Prostate gland (tissue), 2 donors: ENCODE measurements around the gene GNPTAB. TPM values are rescaled to one million over a fixed set of nuclear protein-coding genes. Genes with fewer than 3 reads are reported as not detected.

Experiments
- DNase-seq: peaks from one replicate; pipeline ENCODE4 v3.0.0-alpha.2; 2019; ENCODE audit warnings: low spot score
- H3K27ac ChIP-seq, 2 donors: fragments of 200-600 bp; sonication (generic); 2 replicates each; pipeline ENCODE4 v1.5.1; 2017 to 2019
- H3K27me3 ChIP-seq: fragments of 200-600 bp; sonication (generic); replicated peaks from 2 replicates; pipeline ENCODE4 v1.5.1; 2019; ENCODE audit not compliant: insufficient read depth
- H3K36me3 ChIP-seq, 2 donors: fragments of 200-600 bp; sonication (generic); 1 replicate in 1 of 2; 2 replicates in 1 of 2; pipeline versions ENCODE4 v1.5.1 to v1.8.1; 2017 to 2019
- H3K4me1 ChIP-seq: fragments of 200-600 bp; sonication (generic); replicated peaks from 2 replicates; pipeline ENCODE4 v1.5.1; 2019
- H3K4me3 ChIP-seq, 2 donors: fragments of 200-600 bp; sonication (generic); 2 replicates each; pipeline ENCODE4 v1.5.1; 2017 to 2019
- H3K9me3 ChIP-seq: fragments of 200-600 bp; sonication (generic); 2 replicates; pipeline ENCODE4 v1.5.1; 2017
- POLR2A ChIP-seq: fragments of 450-650 bp; IDR thresholded peaks from one replicate; pipeline ENCODE4 v1.6.1; 2016; ENCODE audit warnings: antibody characterized with exemption, mild to moderate bottlenecking
- POLR2AphosphoS5 ChIP-seq: sonication (generic); formaldehyde crosslinking; IDR thresholded peaks from one replicate; pipeline ENCODE4 v1.6.1; 2017; ENCODE audit warnings: antibody characterized with exemption
- WGBS: methylation state at CpG from one replicate; pipeline ENCODE4 v1.1.5; 2018; 5-methylcytosine and 5-hydroxymethylcytosine counted together
- intact Hi-C: fragments of 100-400 bp; cut with DNase I; formaldehyde crosslinking; loops from one replicate; pipeline ENCODE4 v1.14.2; 2022
- total RNA-seq, 2 donors: library from RNA; depleted of rRNA; stranded (reverse); fragments of >200 nt; gene quantifications; one replicate each; pipeline ENCODE4 v1.1.0, GENCODE V29; 2016
- TF ChIP-seq, protein P1 (sequence below), 4 experiments: fragments of 200-600 bp in 2 of 4; fragments of 450-650 bp in 2 of 4; sonication (generic) in 2 of 4; IDR thresholded peaks; 1 replicate in 3 of 4; 2 replicates in 1 of 4; pipeline ENCODE4 v1.5.1; 2016 to 2019; ENCODE audit warnings: antibody characterized with exemption in 4 of 4, mild to moderate bottlenecking in 2 of 4, moderate library complexity in 2 of 4

The GNPTAB gene
- total RNA-seq, 2 donors from 2014 or later = 49.9 to 52.7 TPM

DNA sequence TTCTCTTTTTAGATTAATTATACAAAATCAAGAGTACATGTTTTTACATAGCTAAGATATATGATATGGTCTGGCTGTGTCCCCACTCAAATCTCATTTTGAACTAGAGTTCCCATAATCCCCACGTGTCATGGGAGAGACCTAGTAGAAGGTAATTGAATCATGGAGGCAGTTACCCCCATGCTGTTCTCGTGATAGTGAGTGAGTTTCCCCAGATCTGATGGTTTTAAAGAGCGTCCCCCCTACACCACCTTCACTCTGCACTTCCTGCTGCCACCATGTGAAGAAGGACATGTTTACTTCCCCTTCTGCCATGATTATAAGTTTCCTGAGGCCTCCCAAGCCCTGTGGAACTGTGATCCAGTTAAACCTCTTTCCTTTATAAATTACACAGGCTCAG, 25.2 kb upstream of the GNPTAB start:
- intact Hi-C loops = no loop called here
- TF ChIP-seq, protein P1, sequence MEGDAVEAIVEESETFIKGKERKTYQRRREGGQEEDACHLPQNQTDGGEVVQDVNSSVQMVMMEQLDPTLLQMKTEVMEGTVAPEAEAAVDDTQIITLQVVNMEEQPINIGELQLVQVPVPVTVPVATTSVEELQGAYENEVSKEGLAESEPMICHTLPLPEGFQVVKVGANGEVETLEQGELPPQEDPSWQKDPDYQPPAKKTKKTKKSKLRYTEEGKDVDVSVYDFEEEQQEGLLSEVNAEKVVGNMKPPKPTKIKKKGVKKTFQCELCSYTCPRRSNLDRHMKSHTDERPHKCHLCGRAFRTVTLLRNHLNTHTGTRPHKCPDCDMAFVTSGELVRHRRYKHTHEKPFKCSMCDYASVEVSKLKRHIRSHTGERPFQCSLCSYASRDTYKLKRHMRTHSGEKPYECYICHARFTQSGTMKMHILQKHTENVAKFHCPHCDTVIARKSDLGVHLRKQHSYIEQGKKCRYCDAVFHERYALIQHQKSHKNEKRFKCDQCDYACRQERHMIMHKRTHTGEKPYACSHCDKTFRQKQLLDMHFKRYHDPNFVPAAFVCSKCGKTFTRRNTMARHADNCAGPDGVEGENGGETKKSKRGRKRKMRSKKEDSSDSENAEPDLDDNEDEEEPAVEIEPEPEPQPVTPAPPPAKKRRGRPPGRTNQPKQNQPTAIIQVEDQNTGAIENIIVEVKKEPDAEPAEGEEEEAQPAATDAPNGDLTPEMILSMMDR (IDR thresholded peaks at IDR 0.05) = no peak
- TF ChIP-seq POLR2AphosphoS5 (no peak), POLR2A (no peak)
- H3K36me3 ChIP-seq = no peaks in the 10 kb centered on the region
- 84% methylated on average over 3 of the region's 3 CpGs for WGBS
- H3K4me3 ChIP-seq = no peak overlapping the region
- no peak for DNase-seq
- H3K4me1 ChIP-seq = no peaks in the 10 kb centered on the region
- no peaks in the 10 kb centered on the region for H3K27me3 ChIP-seq
- no peak overlapping the region for H3K27ac ChIP-seq
- no peaks in the 10 kb centered on the region for H3K9me3 ChIP-seq

DNA sequence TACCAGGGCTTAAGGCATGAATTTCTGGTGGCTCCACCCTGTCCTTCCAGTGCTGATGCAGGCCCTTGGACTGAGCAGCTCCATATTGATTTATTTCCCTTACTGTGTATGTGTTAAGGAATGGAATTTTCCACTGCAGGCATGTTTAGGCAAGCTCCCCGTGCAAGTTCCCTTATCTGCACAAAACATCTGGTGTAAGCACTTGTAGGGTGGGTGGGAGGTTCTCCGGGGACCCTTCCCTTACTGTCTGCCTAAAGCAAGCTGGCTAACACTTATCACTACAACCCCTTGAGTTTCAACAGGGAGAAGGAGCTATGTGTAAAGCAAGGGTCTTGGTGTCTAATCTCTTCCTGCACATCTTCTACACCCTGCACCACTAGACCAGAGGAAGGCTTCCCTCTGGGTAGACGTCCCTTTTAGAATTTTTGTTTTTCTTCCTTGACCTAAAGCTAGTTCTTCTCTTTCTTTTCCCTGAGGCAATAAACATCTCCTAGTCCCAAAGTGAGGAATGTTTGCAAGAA, 24.7 kb upstream of the GNPTAB start:
- Histone ChIP-seq H3K9me3 (no peaks in the 10 kb centered on the region), H3K4me3 (no peak overlapping the region), H3K27ac (no peak overlapping the region), H3K27me3 (no peaks in the 10 kb centered on the region), H3K4me1 (no peaks in the 10 kb centered on the region), H3K36me3 (no peaks in the 10 kb centered on the region)
- intact Hi-C loops = no loop called here
- 4% methylated on average over 3 of the region's 3 CpGs for WGBS
- DNase-seq = no peak
- TF ChIP-seq POLR2AphosphoS5 = no peak
- TF ChIP-seq POLR2A = no peak
- TF ChIP-seq, protein P1 (IDR thresholded peaks at IDR 0.05) = no peak

DNA sequence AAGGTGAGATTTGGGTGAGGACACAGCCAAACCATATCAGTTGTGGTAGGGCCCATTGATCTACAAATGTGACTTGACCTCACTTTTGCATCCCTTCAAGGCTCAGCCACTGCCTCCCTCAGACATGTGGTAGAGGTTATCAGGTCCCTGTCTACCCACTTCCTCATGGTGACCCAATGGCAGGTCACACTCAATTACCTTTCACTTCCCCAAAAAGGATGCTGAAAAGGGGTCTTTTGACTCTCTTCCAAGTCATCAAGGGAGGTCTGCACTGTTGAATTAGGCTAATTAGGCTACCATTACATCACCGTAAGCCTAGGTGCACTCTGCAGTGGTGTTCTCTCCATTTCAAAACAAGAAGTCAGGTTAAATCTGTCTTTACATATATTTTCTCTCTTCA, 24.0 kb upstream of the GNPTAB start:
- intact Hi-C loops = no loop called here
- no peak overlapping the region for H3K27ac ChIP-seq

DNA sequence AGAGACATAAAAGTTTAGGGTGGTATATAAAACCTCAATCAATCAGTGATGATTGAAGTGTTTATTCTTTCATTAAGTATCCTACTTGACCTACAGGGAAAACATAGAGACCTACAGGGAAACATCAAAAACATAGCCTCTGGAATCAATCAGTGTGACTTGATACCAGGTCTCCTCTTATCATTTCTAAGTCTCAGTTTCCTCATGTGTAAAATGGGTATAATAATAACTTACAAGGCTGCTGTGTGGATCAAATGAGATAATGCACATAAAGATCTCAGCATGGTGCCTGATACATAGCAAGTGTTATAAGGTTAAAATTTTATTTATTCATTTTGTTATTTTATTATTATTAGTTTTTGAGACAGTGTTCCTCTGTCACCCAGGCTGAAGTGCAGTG, 22.2 kb upstream of the GNPTAB start:
- intact Hi-C loops = no loop called here
- TF ChIP-seq POLR2A = no peak
- TF ChIP-seq, protein P1 (IDR thresholded peaks at IDR 0.05) = no peak
- no peak for TF ChIP-seq POLR2AphosphoS5
- Histone ChIP-seq H3K27ac (no peak overlapping the region), H3K4me3 (no peak overlapping the region), H3K27me3 (no peaks in the 10 kb centered on the region), H3K36me3 (no peaks in the 10 kb centered on the region), H3K9me3 (no peaks in the 10 kb centered on the region), H3K4me1 (no peaks in the 10 kb centered on the region)
- DNase-seq = no peak

More for the DNA sequence above, 24.0 kb upstream of the GNPTAB start:
- H3K9me3 ChIP-seq = no peaks in the 10 kb centered on the region
- no peaks in the 10 kb centered on the region for H3K4me1 ChIP-seq
- TF ChIP-seq POLR2A = no peak
- TF ChIP-seq POLR2AphosphoS5 = no peak
- TF ChIP-seq, protein P1 (IDR thresholded peaks at IDR 0.05) = no peak
- WGBS = 100% methylated on average over 1 of the region's 1 CpG
- no peaks in the 10 kb centered on the region for H3K36me3 ChIP-seq
- no peak overlapping the region for H3K4me3 ChIP-seq
- no peak for DNase-seq
- no peaks in the 10 kb centered on the region for H3K27me3 ChIP-seq

DNA sequence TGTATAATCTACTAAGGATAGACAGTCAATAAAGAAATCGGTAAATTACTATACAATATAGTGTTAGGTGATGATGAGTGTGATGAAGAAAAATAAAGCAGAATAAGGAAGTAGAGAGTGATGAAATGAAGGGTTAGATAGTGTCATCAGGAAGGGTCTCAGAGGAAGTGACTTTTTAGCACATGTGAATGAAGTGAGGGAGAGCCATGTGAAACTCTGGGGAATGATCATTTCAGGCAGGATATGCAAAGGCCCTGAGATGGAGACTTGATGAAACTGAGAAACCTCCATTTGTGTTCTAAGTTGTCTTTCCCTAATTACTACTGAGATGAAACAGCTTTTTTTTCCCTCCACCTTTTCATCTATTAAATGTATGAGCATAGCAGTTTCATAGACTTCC, 19.4 kb upstream of the GNPTAB start:
- intact Hi-C loops = no loop called here
- H3K4me1 ChIP-seq = no peaks in the 10 kb centered on the region
- no peak for DNase-seq
- H3K4me3 ChIP-seq = no peak overlapping the region
- no peaks in the 10 kb centered on the region for H3K9me3 ChIP-seq
- WGBS = 95% methylated on average over 1 of the region's 1 CpG
- no peaks in the 10 kb centered on the region for H3K36me3 ChIP-seq
- H3K27me3 ChIP-seq = no peaks in the 10 kb centered on the region
- TF ChIP-seq POLR2AphosphoS5 (no peak), POLR2A (no peak)
- TF ChIP-seq, protein P1 (IDR thresholded peaks at IDR 0.05) = no peak
- no peak overlapping the region for H3K27ac ChIP-seq
